ENCODE results near the gene C17orf78. TPM values are rescaled to one million over a fixed set of nuclear protein-coding genes. Genes with fewer than 3 reads are reported as not detected.
A peak's percentile ranks its signal among the peaks of the same experiment; 100 is the strongest.

Gene C17orf78
- total RNA-seq, 1 experiment from 2014 or later = not detected

- Histone ChIP-seq H4K20me1 (ENCODE audit: insufficient read depth) (peaks cover 5% of the 10 kb centered on the region; the same call in 1 of the 2 replicates), H3K27me3 (ENCODE audit: insufficient read depth, low read length) (no peaks in the 10 kb centered on the region), H3K9ac (ENCODE audit: low read length) (peak overlapping the region; percentile 99), H3K4me2 (ENCODE audit: low read length) (peak overlapping the region; percentile 84), H3K27ac (ENCODE audit: low read depth, low read length) (peak overlapping the region; percentile 86), H3K36me3 (ENCODE audit: control insufficient read depth in 1 of 2, insufficient read depth in 2 of 2, low read length in 2 of 2) (peaks cover 2% of the 10 kb centered on the region in 2 experiments; a peak in 1 of 4 replicates), H3K4me1 (ENCODE audit: control insufficient read depth in 1 of 2, insufficient read depth in 2 of 2, low read length in 2 of 2) (peaks cover 29 to 32% of the 10 kb centered on the region in 2 experiments), H2AFZ (ENCODE audit: low read depth, low read length, poor library complexity, severe bottlenecking) (no peak overlapping the region), H3K9me2 (ENCODE audit: insufficient read depth) (no peaks in the 10 kb centered on the region), H3K4me3 (replicated peaks in 1 of 2; ENCODE audit: low read depth in 1 of 2, low read length in 2 of 2) (peak overlapping the region; percentile 93 to 96), H3K79me2 (ENCODE audit: insufficient read depth, low read length) (peaks cover 48% of the 10 kb centered on the region), H3K9me3 (ENCODE audit: control insufficient read depth in 1 of 2, insufficient read depth in 1 of 2, low read depth in 1 of 2, low read length in 2 of 2) (no peaks in the 10 kb centered on the region)
- no TSS peak for BruUV-seq (replicated peaks)
- intact Hi-C loops (cut with micrococcal nuclease) = loop anchor here (5.0 kb wide), 1 partner anchor 38 kb away; no protein-coding TSS in a partner anchor
- TF ChIP-seq ZFX (IDR thresholded peaks at IDR 0.05) (peak; percentile 75), POLR2AphosphoS5 (IDR thresholded peaks at IDR 0.05; ENCODE audit: low read depth, low read length) (peak; percentile 76), CTCF (IDR thresholded peaks at IDR 0.05 in 2 of 3, conservative IDR thresholded peaks at IDR 0.05 in 1 of 3; ENCODE audit: borderline replicate concordance in 1 of 3, insufficient read depth in 1 of 3, low read depth in 2 of 3, low read length in 2 of 3) (no peak), FOSL1 (IDR thresholded peaks at IDR 0.05; ENCODE audit: low read depth) (no peak), TCF7L2 (IDR thresholded peaks at IDR 0.05; ENCODE audit: borderline replicate concordance, extremely low read depth, insufficient read depth, insufficient read length) (peak; percentile 11), POLR2A (IDR thresholded peaks at IDR 0.05; ENCODE audit: borderline replicate concordance, extremely low read depth, insufficient read depth, insufficient read length) (peak; percentile 25), YY1 (IDR thresholded peaks at IDR 0.05; ENCODE audit: extremely low read depth, insufficient replicate concordance, low read depth, low read length) (peak; percentile 14), EGR1 (IDR thresholded peaks at IDR 0.05; ENCODE audit: low read depth) (no peak), MAX (IDR thresholded peaks at IDR 0.05) (peak; percentile 59), SIN3A (IDR thresholded peaks at IDR 0.05; ENCODE audit: low read depth) (peak; percentile 50; the same call in 1 of the 2 replicates), EZH2 (IDR thresholded peaks at IDR 0.05) (no peak), SRF (IDR thresholded peaks at IDR 0.05; ENCODE audit: low read depth) (no peak), SP1 (IDR thresholded peaks at IDR 0.05; ENCODE audit: low read depth) (peak; percentile 64)
- CTCF ChIA-PET = interaction anchor here (0.6 to 1.3 kb wide), 4 partner anchors 14 to 250 kb away, joined by 3 to 8 read pairs (median 4); partner anchors contain the start of gene SYNRG
- POLR2A ChIA-PET = interaction anchor here (0.5 to 1.2 kb wide), 16 partner anchors 8 to 823 kb away, joined by 3 to 11 read pairs (median 4); partner anchors contain the start of gene C17orf78
- DNase-seq (ENCODE audit: low read depth, low spot score) = peak; percentile 86
- ATAC-seq = peak; percentile 95
- RAD21 ChIA-PET (ENCODE audit: low non-redundant PET in 1 of 2, low total read pairs in 2 of 2, uncharacterized antibody in 2 of 2, unreplicated experiment in 2 of 2) = no interaction called here
Observed at GRCh38 chr17:37358830-37359681, 16.7 kb upstream of the C17orf78 start.

Measured in HCT116 (cell line).